H1 (cell line): ENCODE data around the gene OPRD1.

ENCODE experiments used
- NANOG ChIP-seq: IDR thresholded peaks from 2 replicates; pipeline ENCODE4 v1.6.1; 2011; ENCODE audit warnings: low read length, low read depth, mild to moderate bottlenecking, inconsistent platforms; ENCODE audit not compliant: insufficient read depth, poor library complexity, severe bottlenecking
- RAD21 ChIP-seq, 2 experiments: IDR thresholded peaks in 1 of 2; conservative IDR thresholded peaks in 1 of 2; 2 replicates each; pipeline ENCODE4 v1.6.1; 2011; ENCODE audit warnings: low read depth in 2 of 2, low read length in 2 of 2, improper control_type of control experiment in 1 of 2, inconsistent platforms in 1 of 2, mild to moderate bottlenecking in 1 of 2, moderate library complexity in 1 of 2

DNA sequence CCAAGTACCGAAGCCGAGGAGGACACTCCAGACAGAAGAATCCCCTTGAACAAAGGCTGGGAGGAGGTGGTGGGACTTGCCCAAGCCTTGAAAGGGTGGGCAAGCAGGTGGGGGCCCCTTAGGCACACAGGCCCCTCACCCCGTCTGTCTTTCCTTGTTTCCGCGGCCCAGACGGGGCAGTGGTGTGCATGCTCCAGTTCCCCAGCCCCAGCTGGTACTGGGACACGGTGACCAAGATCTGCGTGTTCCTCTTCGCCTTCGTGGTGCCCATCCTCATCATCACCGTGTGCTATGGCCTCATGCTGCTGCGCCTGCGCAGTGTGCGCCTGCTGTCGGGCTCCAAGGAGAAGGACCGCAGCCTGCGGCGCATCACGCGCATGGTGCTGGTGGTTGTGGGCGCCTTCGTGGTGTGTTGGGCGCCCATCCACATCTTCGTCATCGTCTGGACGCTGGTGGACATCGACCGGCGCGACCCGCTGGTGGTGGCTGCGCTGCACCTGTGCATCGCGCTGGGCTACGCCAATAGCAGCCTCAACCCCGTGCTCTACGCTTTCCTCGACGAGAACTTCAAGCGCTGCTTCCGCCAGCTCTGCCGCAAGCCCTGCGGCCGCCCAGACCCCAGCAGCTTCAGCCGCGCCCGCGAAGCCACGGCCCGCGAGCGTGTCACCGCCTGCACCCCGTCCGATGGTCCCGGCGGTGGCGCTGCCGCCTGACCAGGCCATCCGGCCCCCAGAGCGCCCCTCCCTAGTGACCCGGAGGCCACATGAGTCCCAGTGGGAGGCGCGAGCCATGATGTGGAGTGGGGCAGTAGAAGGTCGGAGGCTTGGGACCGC lies 50.8 kb downstream of the OPRD1 start:
- no peak for TF ChIP-seq RAD21 (IDR thresholded peaks at IDR 0.05 in 1 of 2, conservative IDR thresholded peaks at IDR 0.05 in 1 of 2; ENCODE audit: low read depth in 2 of 2, low read length in 2 of 2)
- no peak for TF ChIP-seq NANOG
